Right lobe of liver (tissue), 6 donors: Measurements from ENCODE around the gene B3GAT2. TPM values are rescaled to one million over a fixed set of nuclear protein-coding genes. Genes with fewer than 3 reads are reported as not detected.

Source experiments
- ATAC-seq, 4 donors: fragments of 200-7000 bp; cut with Tn5 transposase; one replicate each; pipeline ENCODE4 v1.9.1; 2020; ENCODE audit warnings: mild to moderate bottlenecking in 4 of 4, moderate library complexity in 4 of 4
- DNase-seq, 3 donors: peaks; one replicate each; pipeline ENCODE4 v3.0.0-alpha.2; 2020
- H3K27ac ChIP-seq, 3 donors: fragments of 200-600 bp; one replicate each; pipeline ENCODE4 v1.8.0; 2022
- H3K27me3 ChIP-seq, 2 donors: fragments of 200-600 bp; one replicate each; pipeline ENCODE4 v1.8.0; 2022
- H3K36me3 ChIP-seq, 4 donors: fragments of 200-600 bp; sonication (generic) in 1 of 4; one replicate each; pipeline versions ENCODE4 v1.5.1 to v1.8.0; 2017 to 2022; ENCODE audit warnings: control low read depth in 1 of 4
- H3K4me1 ChIP-seq, 4 donors: fragments of 200-600 bp; sonication (generic) in 1 of 4; one replicate each; pipeline versions ENCODE4 v1.5.1 to v1.8.0; 2017 to 2022; ENCODE audit warnings: control low read depth in 1 of 4
- H3K4me3 ChIP-seq, 3 donors: fragments of 200-600 bp; one replicate each; pipeline ENCODE4 v1.8.0; 2022
- H3K9me3 ChIP-seq, 4 donors: fragments of 200-600 bp; sonication (generic) in 1 of 4; one replicate each; pipeline versions ENCODE4 v1.5.1 to v1.8.0; 2017 to 2022; ENCODE audit warnings: control low read depth in 1 of 4
- CTCF ChIP-seq, 4 donors: fragments of 200-600 bp in 3 of 4; fragments of 450-650 bp in 1 of 4; IDR thresholded peaks; one replicate each; pipeline versions ENCODE4 v1.5.1 to v1.8.0; 2016 to 2022; ENCODE audit warnings: antibody characterized with exemption in 4 of 4, mild to moderate bottlenecking in 2 of 4
- POLR2A ChIP-seq: fragments of 450-650 bp; IDR thresholded peaks from one replicate; pipeline ENCODE4 v1.6.1; 2017; ENCODE audit warnings: antibody characterized with exemption, mild to moderate bottlenecking
- WGBS: methylation state at CpG from one replicate; pipeline ENCODE4 v1.1.6; 2018; ENCODE audit warnings: low coverage, low lambda C conversion rate; ENCODE audit not compliant: insufficient coverage; ENCODE audit errors: missing lambda C conversion rate; 5-methylcytosine and 5-hydroxymethylcytosine counted together
- intact Hi-C, 2 donors: fragments of 100-400 bp; cut with DNase I; formaldehyde crosslinking; loops; one replicate each; pipeline versions ENCODE4 v1.11.2 to v1.14.1; 2022
- total RNA-seq, 6 experiments: library from RNA; depleted of rRNA in 2 of 6; stranded (reverse); fragments of >200 nt in 2 of 6; fragmentation: NEBNext Ultra II Directional in 3 of 6; extraction: Animal tissue kit (Norgen Biotek cat#: 25700) in 3 of 6; gene quantifications; one replicate each; pipeline versions ENCODE4 v1.1.0 to v1.2.4, GENCODE V29; 2016 to 2023
- donor health status: DM: no; HTN: yes; CAD: no.
- donor health status: DM: no; HTN: no; CAD: no.
- donor health status: DM: no; HTN: no; CAD: no.
- donor health status: DM: no; HTN: yes; CAD: no.
- donor health status: DM: no; HTN: yes; CAD: no.

The B3GAT2 gene
- total RNA-seq, 6 experiments from 2014 or later, result 0.04 TPM; not detected in 5

- DNase-seq (no peak), ATAC-seq (no peak)
- intact Hi-C loops, result no loop called here
- Histone ChIP-seq H3K9me3 (no peaks in the 10 kb centered on the region), H3K27ac (no peak overlapping the region), H3K4me1 (no peaks in the 10 kb centered on the region), H3K36me3 (peaks cover 0 to 12% (median 2%) of the 10 kb centered on the region in 4 donors), H3K27me3 (no peaks in the 10 kb centered on the region), H3K4me3 (no peak overlapping the region)
- TF ChIP-seq CTCF (IDR thresholded peaks at IDR 0.05), result no peak
- no peak for TF ChIP-seq POLR2A
- 90% methylated on average over 3 of the region's 3 CpGs for WGBS
Measured at GRCh38 chr6:70864401-70864800, 92.5 kb downstream of the B3GAT2 start.

- TF ChIP-seq POLR2A (no peak), CTCF (IDR thresholded peaks at IDR 0.05) (no peak)
- intact Hi-C loops, result no loop called here
- 58% methylated on average over 3 of the region's 3 CpGs for WGBS
- H3K4me1 ChIP-seq, result no peaks in the 10 kb centered on the region
- H3K4me3 ChIP-seq, result no peak overlapping the region
- H3K27ac ChIP-seq, result no peak overlapping the region
- DNase-seq (no peak), ATAC-seq (no peak)
- H3K27me3 ChIP-seq, result no peaks in the 10 kb centered on the region
- H3K36me3 ChIP-seq, result peaks cover 0 to 12% (median 2%) of the 10 kb centered on the region in 4 donors
- H3K9me3 ChIP-seq, result no peaks in the 10 kb centered on the region
Measured at GRCh38 chr6:70863343-70863742, 93.5 kb downstream of the B3GAT2 start.

GRCh38 chr6:70860920-70861319 is 95.9 kb downstream of the B3GAT2 start:
- TF ChIP-seq CTCF (IDR thresholded peaks at IDR 0.05) (no peak), POLR2A (no peak)
- DNase-seq (no peak), ATAC-seq (no peak)
- intact Hi-C loops, result no loop called here
- no peaks in the 10 kb centered on the region for H3K9me3 ChIP-seq
- H3K27me3 ChIP-seq, result no peaks in the 10 kb centered on the region
- H3K4me3 ChIP-seq, result no peak overlapping the region
- no peak overlapping the region for H3K27ac ChIP-seq
- peaks cover 0 to 21% (median 2%) of the 10 kb centered on the region in 4 donors for H3K36me3 ChIP-seq
- no peaks in the 10 kb centered on the region for H3K4me1 ChIP-seq
- WGBS, result 86% methylated on average over 1 of the region's 1 CpG

GRCh38 chr6:70860045-70860444 is 96.8 kb downstream of the B3GAT2 start:
- ATAC-seq (no peak), DNase-seq (no peak)
- no peaks in the 10 kb centered on the region for H3K4me1 ChIP-seq
- TF ChIP-seq POLR2A (no peak), CTCF (IDR thresholded peaks at IDR 0.05) (no peak)
- H3K27me3 ChIP-seq, result no peaks in the 10 kb centered on the region
- no peaks in the 10 kb centered on the region for H3K9me3 ChIP-seq
- H3K27ac ChIP-seq, result no peak overlapping the region
- peaks cover 0 to 21% (median 4%) of the 10 kb centered on the region in 4 donors for H3K36me3 ChIP-seq
- 100% methylated on average over 1 of the region's 1 CpG for WGBS
- intact Hi-C loops, result no loop called here
- H3K4me3 ChIP-seq, result no peak overlapping the region
